Vagina (tissue), 2 donors: ENCODE results near the gene SCARF1. TPM values are rescaled to one million over a fixed set of nuclear protein-coding genes. Genes with fewer than 3 reads are reported as not detected.

Source experiments
- DNase-seq, 2 donors: peaks; one replicate each; pipeline ENCODE4 v3.0.0-alpha.2; 2017; ENCODE audit errors: extremely low spot score in 2 of 2
- H3K27ac ChIP-seq: fragments of 200-600 bp; sonication (generic); one replicate; pipeline ENCODE4 v1.5.1; 2019
- H3K27me3 ChIP-seq: fragments of 200-600 bp; sonication (generic); one replicate; pipeline ENCODE4 v1.5.1; 2019
- H3K36me3 ChIP-seq, 2 donors: fragments of 200-600 bp; sonication (generic); one replicate each; pipeline ENCODE4 v1.5.1; 2017 to 2019
- H3K4me1 ChIP-seq: fragments of 200-600 bp; sonication (generic); one replicate; pipeline ENCODE4 v1.5.1; 2019
- H3K4me3 ChIP-seq, 2 donors: fragments of 200-600 bp; sonication (generic); 1 replicate in 1 of 2; 2 replicates in 1 of 2; pipeline ENCODE4 v1.5.1; 2016 to 2019
- H3K9me3 ChIP-seq: fragments of 200-600 bp; sonication (generic); one replicate; pipeline ENCODE4 v1.5.1; 2019
- CTCF ChIP-seq, 3 experiments: fragments of 450-650 bp in 2 of 3; fragments of 200-600 bp in 1 of 3; sonication (generic) in 1 of 3; IDR thresholded peaks; one replicate each; pipeline ENCODE4 v1.5.1; 2017 to 2019; ENCODE audit warnings: antibody characterized with exemption in 3 of 3, mild to moderate bottlenecking in 2 of 3, moderate library complexity in 2 of 3
- POLR2A ChIP-seq, 2 donors: fragments of 450-650 bp; IDR thresholded peaks; one replicate each; pipeline ENCODE4 v1.6.1; 2017; ENCODE audit warnings: antibody characterized with exemption in 2 of 2, mild to moderate bottlenecking in 2 of 2, moderate library complexity in 2 of 2
- POLR2AphosphoS5 ChIP-seq, 2 donors: sonication (generic); formaldehyde crosslinking; IDR thresholded peaks; one replicate each; pipeline ENCODE4 v1.9.0; 2017; ENCODE audit warnings: antibody characterized with exemption in 2 of 2, mild to moderate bottlenecking in 2 of 2, low read depth in 1 of 2; ENCODE audit not compliant: insufficient read depth in 1 of 2
- intact Hi-C: fragments of 100-400 bp; cut with DNase I; formaldehyde crosslinking; loops from one replicate; pipeline ENCODE4 v1.15.1; 2023
- total RNA-seq: library from RNA; depleted of rRNA; stranded (reverse); fragments of >200 nt; gene quantifications from one replicate; pipeline ENCODE4 v1.2.3, GENCODE V29; 2016

The SCARF1 gene
- total RNA-seq, 1 donor from 2014 or later, result 26.3 TPM

GRCh38 chr17:1612400-1612799, 33.1 kb downstream of the SCARF1 start:
- no peak for DNase-seq
- Histone ChIP-seq H3K4me3 (no peak overlapping the region), H3K36me3 (no peaks in the 10 kb centered on the region), H3K27me3 (no peaks in the 10 kb centered on the region), H3K4me1 (no peaks in the 10 kb centered on the region), H3K9me3 (no peaks in the 10 kb centered on the region), H3K27ac (no peak overlapping the region)
- TF ChIP-seq CTCF (IDR thresholded peaks at IDR 0.05), result no peak
- no peak for TF ChIP-seq POLR2A (IDR thresholded peaks at IDR 0.05)
- TF ChIP-seq POLR2AphosphoS5 (IDR thresholded peaks at IDR 0.05; ENCODE audit: insufficient read depth in 1 of 2, low read depth in 1 of 2), result peak in 1 of 2 donors; percentile 10
- intact Hi-C loops, result no loop called here

- no peak overlapping the region for H3K27ac ChIP-seq
- no peak for DNase-seq
- TF ChIP-seq CTCF (IDR thresholded peaks at IDR 0.05) (no peak), POLR2AphosphoS5 (IDR thresholded peaks at IDR 0.05; ENCODE audit: insufficient read depth in 1 of 2, low read depth in 1 of 2) (no peak), POLR2A (IDR thresholded peaks at IDR 0.05) (no peak)
- no peaks in the 10 kb centered on the region for H3K36me3 ChIP-seq
- no peaks in the 10 kb centered on the region for H3K9me3 ChIP-seq
- intact Hi-C loops, result no loop called here
- no peaks in the 10 kb centered on the region for H3K27me3 ChIP-seq
- H3K4me3 ChIP-seq, result no peak overlapping the region
- no peaks in the 10 kb centered on the region for H3K4me1 ChIP-seq
These were observed 33.8 kb downstream of the SCARF1 start for GRCh38 chr17:1611715-1612114.

GRCh38 chr17:1608676-1609075, 36.9 kb downstream of the SCARF1 start:
- intact Hi-C loops, result no loop called here
- Histone ChIP-seq H3K27ac (no peak overlapping the region), H3K36me3 (no peaks in the 10 kb centered on the region), H3K27me3 (no peaks in the 10 kb centered on the region), H3K9me3 (no peaks in the 10 kb centered on the region), H3K4me1 (no peaks in the 10 kb centered on the region), H3K4me3 (no peak overlapping the region)
- DNase-seq, result no peak
- TF ChIP-seq POLR2A (IDR thresholded peaks at IDR 0.05) (no peak), POLR2AphosphoS5 (IDR thresholded peaks at IDR 0.05; ENCODE audit: insufficient read depth in 1 of 2, low read depth in 1 of 2) (no peak), CTCF (IDR thresholded peaks at IDR 0.05) (no peak)

DNA sequence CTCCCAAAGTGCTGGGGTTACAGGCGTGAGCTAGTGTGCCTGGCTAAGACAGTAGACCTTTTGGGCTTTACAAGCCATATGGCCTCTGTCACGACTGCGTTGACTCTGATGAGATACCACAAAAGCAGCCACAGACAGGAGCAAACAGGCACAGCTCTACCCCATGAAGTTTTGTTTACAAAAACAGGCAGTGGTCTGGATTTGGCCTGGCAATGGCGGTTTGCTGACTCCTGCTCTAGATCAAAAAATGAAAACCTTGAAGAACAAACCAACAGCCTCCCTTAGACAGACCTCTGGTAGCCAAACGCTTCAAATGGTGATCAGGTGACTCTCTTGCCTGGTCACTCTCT, 37.6 kb downstream of the SCARF1 start:
- no peak for DNase-seq
- Histone ChIP-seq H3K4me1 (no peaks in the 10 kb centered on the region), H3K36me3 (no peaks in the 10 kb centered on the region), H3K27me3 (no peaks in the 10 kb centered on the region), H3K27ac (no peak overlapping the region), H3K9me3 (no peaks in the 10 kb centered on the region), H3K4me3 (no peak overlapping the region)
- intact Hi-C loops, result no loop called here
- TF ChIP-seq POLR2AphosphoS5 (IDR thresholded peaks at IDR 0.05; ENCODE audit: insufficient read depth in 1 of 2, low read depth in 1 of 2) (no peak), CTCF (IDR thresholded peaks at IDR 0.05) (no peak), POLR2A (IDR thresholded peaks at IDR 0.05) (no peak)

DNA sequence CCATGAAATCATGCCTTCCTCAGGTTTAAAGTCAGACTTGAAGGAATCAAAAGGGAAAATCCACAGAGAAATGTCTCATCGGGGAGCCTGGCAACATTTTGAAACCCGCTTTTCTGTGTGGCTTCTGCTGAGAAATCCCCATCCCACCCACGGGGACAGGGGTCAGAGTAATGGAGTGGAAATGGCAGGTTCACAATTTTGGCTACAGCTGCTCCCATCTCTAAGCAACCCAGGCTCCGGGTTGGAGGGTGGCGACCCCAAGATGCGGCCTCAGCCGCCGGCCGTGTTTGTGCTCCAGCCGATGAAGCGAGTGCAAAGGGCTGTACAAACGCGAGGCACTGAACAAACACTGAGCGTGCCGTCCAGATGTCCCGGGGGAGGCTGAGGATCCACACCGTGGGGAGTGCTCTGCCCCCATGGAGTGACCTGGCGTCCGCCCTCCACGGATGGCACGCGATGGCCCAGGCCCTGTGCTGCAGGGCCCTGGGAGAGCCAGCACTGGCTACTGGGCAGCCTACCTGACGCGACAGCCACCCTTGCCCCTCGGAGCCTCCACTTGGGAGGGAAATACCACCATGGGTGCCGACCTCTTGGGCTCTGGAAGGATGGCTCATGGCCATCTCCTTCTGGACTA, 39.1 kb downstream of the SCARF1 start:
- no peaks in the 10 kb centered on the region for H3K27me3 ChIP-seq
- no peak overlapping the region for H3K4me3 ChIP-seq
- DNase-seq, result no peak
- TF ChIP-seq CTCF (IDR thresholded peaks at IDR 0.05) (no peak), POLR2A (IDR thresholded peaks at IDR 0.05) (no peak), POLR2AphosphoS5 (IDR thresholded peaks at IDR 0.05; ENCODE audit: insufficient read depth in 1 of 2, low read depth in 1 of 2) (no peak)
- intact Hi-C loops, result no loop called here
- no peak overlapping the region for H3K27ac ChIP-seq
- H3K4me1 ChIP-seq, result no peaks in the 10 kb centered on the region
- no peaks in the 10 kb centered on the region for H3K36me3 ChIP-seq
- no peaks in the 10 kb centered on the region for H3K9me3 ChIP-seq
